ENCODE data around the gene CEPT1.

DNA sequence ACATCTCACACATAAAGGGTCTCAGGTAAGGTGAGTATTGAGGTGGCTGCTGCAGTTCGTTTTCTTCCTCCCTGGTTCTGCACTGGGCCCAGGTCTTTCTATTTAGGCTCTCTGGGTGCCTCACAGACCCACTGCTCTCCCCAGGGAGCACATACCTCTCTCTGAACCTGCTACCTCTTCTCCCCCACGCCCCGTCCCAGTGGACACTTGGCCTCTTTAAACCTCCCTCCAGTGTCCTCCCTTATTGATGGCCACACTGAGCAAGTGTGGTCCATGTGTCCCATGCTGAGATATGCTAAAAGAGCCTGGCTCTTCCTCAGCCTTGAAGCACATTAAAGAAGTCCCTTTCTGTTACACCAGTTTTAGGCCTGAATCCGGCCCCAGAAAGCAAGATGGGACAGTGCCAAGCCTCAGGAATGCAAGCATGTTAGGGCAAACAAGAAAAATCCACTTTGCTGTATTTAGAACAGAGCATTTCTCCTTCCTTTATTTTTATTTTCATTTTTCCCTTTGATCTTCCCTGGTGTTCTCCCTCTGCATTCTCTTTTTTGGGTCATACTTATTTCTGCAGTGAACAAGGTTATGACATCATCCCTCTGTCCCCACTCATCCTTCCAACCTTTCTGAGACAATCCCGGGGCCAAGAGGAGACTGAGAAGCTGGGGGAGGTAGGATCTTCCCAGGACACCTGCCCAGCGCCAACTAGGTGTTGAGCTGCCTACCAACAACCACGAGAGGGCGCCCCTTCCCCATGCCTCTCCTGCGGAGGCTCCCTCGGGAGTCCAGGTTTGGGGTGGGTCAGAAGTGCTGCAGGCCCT is 82.5 kb downstream of the CEPT1 start:
- peak; percentile 6; the same call in 1 of the 2 replicates for TF ChIP-seq POLR2AphosphoS5 (IDR thresholded peaks at IDR 0.05; ENCODE audit: low read length)
- no peak for TF ChIP-seq GABPA (IDR thresholded peaks at IDR 0.05; ENCODE audit: low read depth)
- TF ChIP-seq, protein P1, sequence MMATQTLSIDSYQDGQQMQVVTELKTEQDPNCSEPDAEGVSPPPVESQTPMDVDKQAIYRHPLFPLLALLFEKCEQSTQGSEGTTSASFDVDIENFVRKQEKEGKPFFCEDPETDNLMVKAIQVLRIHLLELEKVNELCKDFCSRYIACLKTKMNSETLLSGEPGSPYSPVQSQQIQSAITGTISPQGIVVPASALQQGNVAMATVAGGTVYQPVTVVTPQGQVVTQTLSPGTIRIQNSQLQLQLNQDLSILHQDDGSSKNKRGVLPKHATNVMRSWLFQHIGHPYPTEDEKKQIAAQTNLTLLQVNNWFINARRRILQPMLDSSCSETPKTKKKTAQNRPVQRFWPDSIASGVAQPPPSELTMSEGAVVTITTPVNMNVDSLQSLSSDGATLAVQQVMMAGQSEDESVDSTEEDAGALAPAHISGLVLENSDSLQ (IDR thresholded peaks at IDR 0.05), result no peak
- TF ChIP-seq, protein P2, sequence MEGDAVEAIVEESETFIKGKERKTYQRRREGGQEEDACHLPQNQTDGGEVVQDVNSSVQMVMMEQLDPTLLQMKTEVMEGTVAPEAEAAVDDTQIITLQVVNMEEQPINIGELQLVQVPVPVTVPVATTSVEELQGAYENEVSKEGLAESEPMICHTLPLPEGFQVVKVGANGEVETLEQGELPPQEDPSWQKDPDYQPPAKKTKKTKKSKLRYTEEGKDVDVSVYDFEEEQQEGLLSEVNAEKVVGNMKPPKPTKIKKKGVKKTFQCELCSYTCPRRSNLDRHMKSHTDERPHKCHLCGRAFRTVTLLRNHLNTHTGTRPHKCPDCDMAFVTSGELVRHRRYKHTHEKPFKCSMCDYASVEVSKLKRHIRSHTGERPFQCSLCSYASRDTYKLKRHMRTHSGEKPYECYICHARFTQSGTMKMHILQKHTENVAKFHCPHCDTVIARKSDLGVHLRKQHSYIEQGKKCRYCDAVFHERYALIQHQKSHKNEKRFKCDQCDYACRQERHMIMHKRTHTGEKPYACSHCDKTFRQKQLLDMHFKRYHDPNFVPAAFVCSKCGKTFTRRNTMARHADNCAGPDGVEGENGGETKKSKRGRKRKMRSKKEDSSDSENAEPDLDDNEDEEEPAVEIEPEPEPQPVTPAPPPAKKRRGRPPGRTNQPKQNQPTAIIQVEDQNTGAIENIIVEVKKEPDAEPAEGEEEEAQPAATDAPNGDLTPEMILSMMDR (IDR thresholded peaks at IDR 0.05 in 2 of 3, conservative IDR thresholded peaks at IDR 0.05 in 1 of 3; ENCODE audit: control insufficient read depth in 2 of 3, extremely low read depth in 1 of 3, insufficient read depth in 1 of 3, low read depth in 3 of 3, low read length in 3 of 3), result peak; percentile 96 to 97 (median 96); a peak in 5 of 6 replicates
- no peak for TF ChIP-seq REST (IDR thresholded peaks at IDR 0.05; ENCODE audit: low read depth, low read length)

Data from GM12878 (cell line).